MM.1S (cell line): ENCODE data around the gene ACYP2.

ENCODE experiments used
- CTCF ChIP-seq: fragments of 300-600 bp; sonication (generic); IDR thresholded peaks from 2 replicates; pipeline ENCODE4 v1.5.1; 2016; ENCODE audit warnings: antibody characterized with exemption, low read length, mixed read lengths
- EZH2 ChIP-seq: fragments of 300-600 bp; sonication (generic); optimal IDR thresholded peaks from 2 replicates; pipeline ENCODE3; 2017; ENCODE audit warnings: low read depth, mild to moderate bottlenecking, antibody characterized with exemption, low read length, mixed read lengths
- EZH2phosphoT487 ChIP-seq: fragments of 300-600 bp; sonication (generic); IDR thresholded peaks from 2 replicates; pipeline ENCODE4 v1.6.1; 2018; ENCODE audit warnings: antibody characterized with exemption, low read length

GRCh38 chr2:54084600-54084999 lies 30.8 kb upstream of the ACYP2 start:
- no peak for TF ChIP-seq EZH2
- TF ChIP-seq CTCF, result peak; percentile 35
- TF ChIP-seq EZH2phosphoT487, result no peak
